HEK293 (cell line): ENCODE results near the gene PC.

Source experiments
- CTCF ChIA-PET: fragments of 350-600 bp; formaldehyde crosslinking; extraction: SDS; loops from one replicate; lab custom pipeline; 2021; ENCODE audit warnings: antibody characterized with exemption; lab: Yijun Ruan, JAX
- POLR2A ChIA-PET: fragments of 300-600 bp; formaldehyde crosslinking; extraction: SDS; loops from one replicate; lab custom pipeline; 2020; ENCODE audit warnings: antibody characterized with exemption, inconsistent platforms; lab: Yijun Ruan, JAX
- H3K27ac ChIP-seq: fragments of 200-500 bp; sonication (Bioruptor generic); 2 replicates; pipeline ENCODE4 v1.5.1; 2014; ENCODE audit warnings: low read depth, low read length, control low read depth, inconsistent platforms; ENCODE audit errors: extremely low read depth
- H3K36me3 ChIP-seq, 2 experiments: fragments of 200-500 bp in 1 of 2; sonication (Bioruptor generic) in 1 of 2; 1 replicate in 1 of 2; 2 replicates in 1 of 2; pipeline ENCODE4 v1.5.1; 2014 to 2017; ENCODE audit warnings: inconsistent platforms in 2 of 2, low read length in 2 of 2; ENCODE audit not compliant: control insufficient read depth in 2 of 2, insufficient read depth in 1 of 2
- H3K4me1 ChIP-seq: fragments of 200-500 bp; sonication (Bioruptor generic); 2 replicates; pipeline ENCODE4 v1.5.1; 2014; ENCODE audit warnings: mild to moderate bottlenecking, low read length, inconsistent platforms; ENCODE audit not compliant: control insufficient read depth, insufficient read depth
- H3K4me3 ChIP-seq: 2 replicates; pipeline ENCODE4 v1.5.1; 2011; ENCODE audit warnings: low read depth, mild to moderate bottlenecking, control low read depth, low read length, moderate library complexity
- H3K9me3 ChIP-seq: fragments of 200-500 bp; sonication (Bioruptor generic); 2 replicates; pipeline ENCODE4 v1.5.1; 2014; ENCODE audit warnings: low read depth, low read length, inconsistent platforms; ENCODE audit not compliant: control insufficient read depth, insufficient read depth
- FEZF1 ChIP-seq: fragments of 450-650 bp; formaldehyde crosslinking; IDR thresholded peaks from 2 replicates; pipeline ENCODE4 v1.5.1; 2016; ENCODE audit warnings: missing biosample characterization, missing genetic modification characterization
- KLF9 ChIP-seq: fragments of 450-650 bp; formaldehyde crosslinking; IDR thresholded peaks from 2 replicates; pipeline ENCODE4 v1.5.1; 2016; ENCODE audit warnings: missing biosample characterization, missing genetic modification characterization, low read depth
- MEIS1 ChIP-seq: sonication (generic); formaldehyde crosslinking; IDR thresholded peaks from 2 replicates; pipeline ENCODE4 v1.8.1; 2022; ENCODE audit warnings: missing genetic modification reagents, mild to moderate bottlenecking, borderline replicate concordance
- MZF1 ChIP-seq: fragments of 450-650 bp; formaldehyde crosslinking; IDR thresholded peaks from 2 replicates; pipeline ENCODE4 v1.5.1; 2017; ENCODE audit warnings: missing biosample characterization, missing genetic modification characterization, borderline replicate concordance
- RBAK ChIP-seq: fragments of 450-650 bp; formaldehyde crosslinking; IDR thresholded peaks from 2 replicates; pipeline ENCODE4 v1.5.1; 2016; ENCODE audit warnings: missing biosample characterization, missing genetic modification characterization
- SP3 ChIP-seq: fragments of 450-650 bp; formaldehyde crosslinking; IDR thresholded peaks from 2 replicates; pipeline ENCODE4 v1.5.1; 2016; ENCODE audit warnings: missing biosample characterization, missing genetic modification characterization
- TRIM28 ChIP-seq: IDR thresholded peaks from 2 replicates; pipeline ENCODE4 v1.6.1; 2011; ENCODE audit warnings: low read length, control low read depth, borderline replicate concordance
- YY1 ChIP-seq: fragments of 450-650 bp; formaldehyde crosslinking; IDR thresholded peaks from 2 replicates; pipeline ENCODE4 v1.5.1; 2018; ENCODE audit warnings: missing biosample characterization, missing genetic modification characterization
- ZNF2 ChIP-seq: fragments of 450-650 bp; formaldehyde crosslinking; IDR thresholded peaks from 2 replicates; pipeline ENCODE4 v1.5.1; 2016; ENCODE audit warnings: missing biosample characterization, missing genetic modification characterization
- ZNF239 ChIP-seq: fragments of 450-650 bp; formaldehyde crosslinking; IDR thresholded peaks from 2 replicates; pipeline ENCODE4 v1.5.1; 2016; ENCODE audit warnings: missing biosample characterization, missing genetic modification characterization
- ZNF37A ChIP-seq: fragments of 450-650 bp; IDR thresholded peaks from 2 replicates; pipeline ENCODE4 v1.5.1; 2018; ENCODE audit warnings: missing biosample characterization, missing genetic modification characterization
- ZNF558 ChIP-seq: fragments of 450-650 bp; formaldehyde crosslinking; IDR thresholded peaks from 2 replicates; pipeline ENCODE4 v1.5.1; 2016; ENCODE audit warnings: missing biosample characterization, missing genetic modification characterization
- ZNF571 ChIP-seq: fragments of 450-650 bp; formaldehyde crosslinking; IDR thresholded peaks from 2 replicates; pipeline ENCODE4 v1.5.0; 2017; ENCODE audit warnings: missing biosample characterization, missing genetic modification characterization
- ZSCAN30 ChIP-seq: fragments of 450-650 bp; IDR thresholded peaks from 2 replicates; pipeline ENCODE4 v1.5.1; 2018; ENCODE audit warnings: missing biosample characterization, mild to moderate bottlenecking, missing genetic modification characterization, moderate library complexity
- TF ChIP-seq, protein P1 (sequence below): fragments of 450-650 bp; formaldehyde crosslinking; IDR thresholded peaks from 2 replicates; pipeline ENCODE4 v1.5.1; 2016; ENCODE audit warnings: missing biosample characterization, missing genetic modification characterization, borderline replicate concordance
- TF ChIP-seq, protein P2 (sequence below): fragments of 450-650 bp; formaldehyde crosslinking; IDR thresholded peaks from 2 replicates; pipeline ENCODE4 v1.5.1; 2016; ENCODE audit warnings: missing biosample characterization, missing genetic modification characterization, borderline replicate concordance
- TF ChIP-seq, protein P3 (sequence below): fragments of 450-650 bp; formaldehyde crosslinking; IDR thresholded peaks from 2 replicates; pipeline ENCODE4; 2016; ENCODE audit warnings: missing biosample characterization, missing genetic modification characterization
- TF ChIP-seq, protein P4 (sequence below): fragments of 450-650 bp; formaldehyde crosslinking; IDR thresholded peaks from 2 replicates; pipeline ENCODE4 v1.5.1; 2016; ENCODE audit warnings: missing biosample characterization, missing genetic modification characterization
- TF ChIP-seq, protein P5 (sequence below): fragments of 450-650 bp; formaldehyde crosslinking; IDR thresholded peaks from 2 replicates; pipeline ENCODE4 v1.5.1; 2017; ENCODE audit warnings: missing biosample characterization, missing genetic modification characterization
- TF ChIP-seq, protein P6 (sequence below): sonication (generic); formaldehyde crosslinking; IDR thresholded peaks from 2 replicates; pipeline ENCODE4 v1.8.1; 2022; ENCODE audit warnings: mild to moderate bottlenecking, moderate library complexity, missing genetic modification reagents

PC gene

DNA sequence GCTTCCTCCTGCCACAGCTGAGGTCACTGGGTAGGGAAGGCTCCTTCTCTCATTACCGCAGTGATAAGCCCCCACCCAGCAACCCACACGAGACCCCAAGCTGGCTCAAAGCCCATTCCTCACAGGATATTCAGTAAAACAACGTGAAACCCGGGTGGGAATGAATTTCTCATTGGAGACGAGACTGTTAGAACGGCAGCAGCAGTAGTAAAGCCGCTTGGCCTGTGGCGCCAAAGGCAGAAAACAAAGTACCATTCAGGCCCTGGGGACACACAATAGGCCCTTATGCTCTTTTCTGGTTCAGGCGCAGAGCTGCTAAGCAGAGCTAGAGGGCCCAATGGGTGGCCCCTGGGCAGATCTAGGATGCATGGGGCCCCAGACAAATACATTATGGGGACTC is 45.3 kb downstream of the PC start:
- ChIA-PET POLR2A (no interaction called here), CTCF (interaction anchor here (0.6 kb wide), 2 partner anchors 211 to 528 kb away, joined by 4 to 5 read pairs; no protein-coding TSS in a partner anchor)
- no peak overlapping the region for H3K4me3 ChIP-seq
- TF ChIP-seq SP3 (tag by site-specific recombination): no peak
- TF ChIP-seq ZNF558 (tag by site-specific recombination): no peak
- TF ChIP-seq, protein P1, sequence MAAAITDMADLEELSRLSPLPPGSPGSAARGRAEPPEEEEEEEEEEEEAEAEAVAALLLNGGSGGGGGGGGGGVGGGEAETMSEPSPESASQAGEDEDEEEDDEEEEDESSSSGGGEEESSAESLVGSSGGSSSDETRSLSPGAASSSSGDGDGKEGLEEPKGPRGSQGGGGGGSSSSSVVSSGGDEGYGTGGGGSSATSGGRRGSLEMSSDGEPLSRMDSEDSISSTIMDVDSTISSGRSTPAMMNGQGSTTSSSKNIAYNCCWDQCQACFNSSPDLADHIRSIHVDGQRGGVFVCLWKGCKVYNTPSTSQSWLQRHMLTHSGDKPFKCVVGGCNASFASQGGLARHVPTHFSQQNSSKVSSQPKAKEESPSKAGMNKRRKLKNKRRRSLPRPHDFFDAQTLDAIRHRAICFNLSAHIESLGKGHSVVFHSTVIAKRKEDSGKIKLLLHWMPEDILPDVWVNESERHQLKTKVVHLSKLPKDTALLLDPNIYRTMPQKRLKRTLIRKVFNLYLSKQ (tag by site-specific recombination): no peak
- TF ChIP-seq, protein P2, sequence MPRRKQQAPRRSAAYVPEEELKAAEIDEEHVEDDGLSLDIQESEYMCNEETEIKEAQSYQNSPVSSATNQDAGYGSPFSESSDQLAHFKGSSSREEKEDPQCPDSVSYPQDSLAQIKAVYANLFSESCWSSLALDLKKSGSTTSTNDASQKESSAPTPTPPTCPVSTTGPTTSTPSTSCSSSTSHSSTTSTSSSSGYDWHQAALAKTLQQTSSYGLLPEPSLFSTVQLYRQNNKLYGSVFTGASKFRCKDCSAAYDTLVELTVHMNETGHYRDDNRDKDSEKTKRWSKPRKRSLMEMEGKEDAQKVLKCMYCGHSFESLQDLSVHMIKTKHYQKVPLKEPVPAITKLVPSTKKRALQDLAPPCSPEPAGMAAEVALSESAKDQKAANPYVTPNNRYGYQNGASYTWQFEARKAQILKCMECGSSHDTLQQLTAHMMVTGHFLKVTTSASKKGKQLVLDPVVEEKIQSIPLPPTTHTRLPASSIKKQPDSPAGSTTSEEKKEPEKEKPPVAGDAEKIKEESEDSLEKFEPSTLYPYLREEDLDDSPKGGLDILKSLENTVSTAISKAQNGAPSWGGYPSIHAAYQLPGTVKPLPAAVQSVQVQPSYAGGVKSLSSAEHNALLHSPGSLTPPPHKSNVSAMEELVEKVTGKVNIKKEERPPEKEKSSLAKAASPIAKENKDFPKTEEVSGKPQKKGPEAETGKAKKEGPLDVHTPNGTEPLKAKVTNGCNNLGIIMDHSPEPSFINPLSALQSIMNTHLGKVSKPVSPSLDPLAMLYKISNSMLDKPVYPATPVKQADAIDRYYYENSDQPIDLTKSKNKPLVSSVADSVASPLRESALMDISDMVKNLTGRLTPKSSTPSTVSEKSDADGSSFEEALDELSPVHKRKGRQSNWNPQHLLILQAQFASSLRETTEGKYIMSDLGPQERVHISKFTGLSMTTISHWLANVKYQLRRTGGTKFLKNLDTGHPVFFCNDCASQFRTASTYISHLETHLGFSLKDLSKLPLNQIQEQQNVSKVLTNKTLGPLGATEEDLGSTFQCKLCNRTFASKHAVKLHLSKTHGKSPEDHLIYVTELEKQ (tag by site-specific recombination): no peak
- TF ChIP-seq YY1 (tag by site-specific recombination): no peak
- no peak for TF ChIP-seq TRIM28
- TF ChIP-seq MEIS1 (CRISPR knock-in tag): no peak
- TF ChIP-seq ZNF239 (tag by site-specific recombination): no peak
- no peak for TF ChIP-seq ZSCAN30
- TF ChIP-seq, protein P3, sequence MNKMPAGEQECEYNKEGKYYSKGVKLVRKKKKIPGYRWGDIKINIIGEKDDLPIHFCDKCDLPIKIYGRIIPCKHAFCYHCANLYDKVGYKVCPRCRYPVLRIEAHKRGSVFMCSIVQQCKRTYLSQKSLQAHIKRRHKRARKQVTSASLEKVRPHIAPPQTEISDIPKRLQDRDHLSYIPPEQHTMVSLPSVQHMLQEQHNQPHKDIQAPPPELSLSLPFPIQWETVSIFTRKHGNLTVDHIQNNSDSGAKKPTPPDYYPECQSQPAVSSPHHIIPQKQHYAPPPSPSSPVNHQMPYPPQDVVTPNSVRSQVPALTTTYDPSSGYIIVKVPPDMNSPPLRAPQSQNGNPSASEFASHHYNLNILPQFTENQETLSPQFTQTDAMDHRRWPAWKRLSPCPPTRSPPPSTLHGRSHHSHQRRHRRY (tag by site-specific recombination): no peak
- TF ChIP-seq, protein P4, sequence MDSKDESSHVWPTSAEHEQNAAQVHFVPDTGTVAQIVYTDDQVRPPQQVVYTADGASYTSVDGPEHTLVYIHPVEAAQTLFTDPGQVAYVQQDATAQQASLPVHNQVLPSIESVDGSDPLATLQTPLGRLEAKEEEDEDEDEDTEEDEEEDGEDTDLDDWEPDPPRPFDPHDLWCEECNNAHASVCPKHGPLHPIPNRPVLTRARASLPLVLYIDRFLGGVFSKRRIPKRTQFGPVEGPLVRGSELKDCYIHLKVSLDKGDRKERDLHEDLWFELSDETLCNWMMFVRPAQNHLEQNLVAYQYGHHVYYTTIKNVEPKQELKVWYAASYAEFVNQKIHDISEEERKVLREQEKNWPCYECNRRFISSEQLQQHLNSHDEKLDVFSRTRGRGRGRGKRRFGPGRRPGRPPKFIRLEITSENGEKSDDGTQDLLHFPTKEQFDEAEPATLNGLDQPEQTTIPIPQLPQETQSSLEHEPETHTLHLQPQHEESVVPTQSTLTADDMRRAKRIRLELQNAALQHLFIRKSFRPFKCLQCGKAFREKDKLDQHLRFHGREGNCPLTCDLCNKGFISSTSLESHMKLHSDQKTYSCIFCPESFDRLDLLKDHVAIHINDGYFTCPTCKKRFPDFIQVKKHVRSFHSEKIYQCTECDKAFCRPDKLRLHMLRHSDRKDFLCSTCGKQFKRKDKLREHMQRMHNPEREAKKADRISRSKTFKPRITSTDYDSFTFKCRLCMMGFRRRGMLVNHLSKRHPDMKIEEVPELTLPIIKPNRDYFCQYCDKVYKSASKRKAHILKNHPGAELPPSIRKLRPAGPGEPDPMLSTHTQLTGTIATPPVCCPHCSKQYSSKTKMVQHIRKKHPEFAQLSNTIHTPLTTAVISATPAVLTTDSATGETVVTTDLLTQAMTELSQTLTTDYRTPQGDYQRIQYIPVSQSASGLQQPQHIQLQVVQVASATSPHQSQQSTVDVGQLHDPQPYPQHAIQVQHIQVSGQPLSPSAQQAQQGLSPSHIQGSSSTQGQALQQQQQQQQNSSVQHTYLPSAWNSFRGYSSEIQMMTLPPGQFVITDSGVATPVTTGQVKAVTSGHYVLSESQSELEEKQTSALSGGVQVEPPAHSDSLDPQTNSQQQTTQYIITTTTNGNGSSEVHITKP (tag by site-specific recombination): no peak
- no peaks in the 10 kb centered on the region for H3K9me3 ChIP-seq
- H3K27ac ChIP-seq: no peak overlapping the region
- H3K36me3 ChIP-seq: no peaks in the 10 kb centered on the region
- no peaks in the 10 kb centered on the region for H3K4me1 ChIP-seq

DNA sequence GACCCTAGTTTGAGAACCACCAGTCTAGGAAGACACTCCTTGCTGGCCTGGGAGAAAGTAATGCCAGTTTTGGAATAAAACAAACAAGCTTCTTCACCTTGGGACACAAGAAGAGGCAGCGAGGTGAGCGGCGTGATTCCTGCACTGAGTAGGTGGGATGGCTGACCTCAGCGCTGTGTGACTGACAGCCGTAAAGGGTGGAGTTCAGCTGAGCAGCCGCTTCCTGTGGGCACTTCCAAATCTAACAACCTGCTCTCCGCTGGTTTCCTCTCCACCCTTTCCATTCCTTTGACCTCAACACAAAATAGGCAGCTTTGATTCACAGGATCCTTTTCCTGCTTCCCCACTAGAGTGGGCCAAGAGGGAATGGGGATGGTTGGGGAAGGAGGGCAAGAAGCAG is 45.8 kb downstream of the PC start:
- H3K4me1 ChIP-seq: no peaks in the 10 kb centered on the region
- H3K9me3 ChIP-seq: no peaks in the 10 kb centered on the region
- CTCF ChIA-PET: interaction anchor here (0.6 kb wide), 1 partner anchor 527 kb away, joined by 5 read pairs; no protein-coding TSS in a partner anchor
- H3K36me3 ChIP-seq: no peaks in the 10 kb centered on the region
- POLR2A ChIA-PET: no interaction called here
- no peak overlapping the region for H3K4me3 ChIP-seq
- no peak overlapping the region for H3K27ac ChIP-seq
- TF ChIP-seq ZNF2 (tag by site-specific recombination): no peak
- TF ChIP-seq, protein P5, sequence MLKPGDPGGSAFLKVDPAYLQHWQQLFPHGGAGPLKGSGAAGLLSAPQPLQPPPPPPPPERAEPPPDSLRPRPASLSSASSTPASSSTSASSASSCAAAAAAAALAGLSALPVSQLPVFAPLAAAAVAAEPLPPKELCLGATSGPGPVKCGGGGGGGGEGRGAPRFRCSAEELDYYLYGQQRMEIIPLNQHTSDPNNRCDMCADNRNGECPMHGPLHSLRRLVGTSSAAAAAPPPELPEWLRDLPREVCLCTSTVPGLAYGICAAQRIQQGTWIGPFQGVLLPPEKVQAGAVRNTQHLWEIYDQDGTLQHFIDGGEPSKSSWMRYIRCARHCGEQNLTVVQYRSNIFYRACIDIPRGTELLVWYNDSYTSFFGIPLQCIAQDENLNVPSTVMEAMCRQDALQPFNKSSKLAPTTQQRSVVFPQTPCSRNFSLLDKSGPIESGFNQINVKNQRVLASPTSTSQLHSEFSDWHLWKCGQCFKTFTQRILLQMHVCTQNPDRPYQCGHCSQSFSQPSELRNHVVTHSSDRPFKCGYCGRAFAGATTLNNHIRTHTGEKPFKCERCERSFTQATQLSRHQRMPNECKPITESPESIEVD (tag by site-specific recombination): no peak
- TF ChIP-seq ZNF571 (tag by site-specific recombination): no peak
- TF ChIP-seq MZF1 (tag by site-specific recombination): no peak
- no peak for TF ChIP-seq RBAK (tag by site-specific recombination)
- TF ChIP-seq KLF9 (tag by site-specific recombination): no peak
- TF ChIP-seq FEZF1 (tag by site-specific recombination): no peak
- TF ChIP-seq, protein P6, sequence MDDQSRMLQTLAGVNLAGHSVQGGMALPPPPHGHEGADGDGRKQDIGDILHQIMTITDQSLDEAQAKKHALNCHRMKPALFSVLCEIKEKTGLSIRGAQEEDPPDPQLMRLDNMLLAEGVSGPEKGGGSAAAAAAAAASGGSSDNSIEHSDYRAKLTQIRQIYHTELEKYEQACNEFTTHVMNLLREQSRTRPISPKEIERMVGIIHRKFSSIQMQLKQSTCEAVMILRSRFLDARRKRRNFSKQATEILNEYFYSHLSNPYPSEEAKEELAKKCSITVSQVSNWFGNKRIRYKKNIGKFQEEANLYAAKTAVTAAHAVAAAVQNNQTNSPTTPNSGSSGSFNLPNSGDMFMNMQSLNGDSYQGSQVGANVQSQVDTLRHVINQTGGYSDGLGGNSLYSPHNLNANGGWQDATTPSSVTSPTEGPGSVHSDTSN (CRISPR knock-in tag): no peak
- TF ChIP-seq ZNF37A (tag by site-specific recombination): no peak
